Hematopoietic multipotent progenitor cell (in vitro differentiated cells): Measurements from ENCODE around the gene SLC22A7. TPM values are rescaled to one million over a fixed set of nuclear protein-coding genes. Genes with fewer than 3 reads are reported as not detected.

ENCODE experiments used
- DNase-seq, 3 donors: peaks; one replicate each; pipeline ENCODE4 v3.0.0-alpha.2; 2011 to 2015; ENCODE audit warnings: low read depth in 2 of 3, low spot score in 2 of 3
- total RNA-seq: library from RNA; depleted of rRNA; stranded (reverse); fragments of >200 nt; gene quantifications from one replicate; pipeline ENCODE4 v1.2.3, GENCODE V29; 2012

The SLC22A7 gene
- total RNA-seq, 1 donor: not detected

GRCh38 chr6:43264599-43265145 is 33.4 kb upstream of the SLC22A7 start:
- no peak for DNase-seq

- DNase-seq: no peak
Observed at GRCh38 chr6:43265564-43265963, 32.5 kb upstream of the SLC22A7 start.

GRCh38 chr6:43267619-43268354 is 30.3 kb upstream of the SLC22A7 start:
- no peak for DNase-seq

- no peak for DNase-seq
Observed at GRCh38 chr6:43268355-43268700, 29.7 kb upstream of the SLC22A7 start.

GRCh38 chr6:43268782-43269272 is 29.2 kb upstream of the SLC22A7 start:
- no peak for DNase-seq

- peak in 2 of 3 donors; percentile 27 to 31 for DNase-seq
Observed at GRCh38 chr6:43269273-43270007, 28.6 kb upstream of the SLC22A7 start.

GRCh38 chr6:43271103-43271815 is 26.8 kb upstream of the SLC22A7 start:
- no peak for DNase-seq

- no peak for DNase-seq
Observed at GRCh38 chr6:43271944-43272343, 26.1 kb upstream of the SLC22A7 start.

GRCh38 chr6:43273707-43274106 is 24.4 kb upstream of the SLC22A7 start:
- DNase-seq: no peak

- no peak for DNase-seq
Observed at GRCh38 chr6:43274127-43274915, 23.7 kb upstream of the SLC22A7 start.

- peak in 1 of 3 donors; percentile 15 for DNase-seq
Observed at GRCh38 chr6:43274916-43275597, 23.0 kb upstream of the SLC22A7 start.

- peak in 2 of 3 donors; percentile 59 to 62 for DNase-seq
Observed at GRCh38 chr6:43275801-43276576, 22.1 kb upstream of the SLC22A7 start.

- no peak for DNase-seq
Observed at GRCh38 chr6:43276577-43277305, 21.3 kb upstream of the SLC22A7 start.

- no peak for DNase-seq
Observed at GRCh38 chr6:43277306-43277642, 20.8 kb upstream of the SLC22A7 start.

- no peak for DNase-seq
Observed at GRCh38 chr6:43277643-43278523, 20.2 kb upstream of the SLC22A7 start.

GRCh38 chr6:43278524-43279078 is 19.5 kb upstream of the SLC22A7 start:
- no peak for DNase-seq

- no peak for DNase-seq
Observed at GRCh38 chr6:43280234-43280633, 17.8 kb upstream of the SLC22A7 start.
